Heart left ventricle (tissue), 13 donors: ENCODE measurements around the gene IFNGR2.

Source experiments
- CTCF ChIP-seq, 12 donors: fragments of 200-600 bp; sonication (generic) in 4 of 12; IDR thresholded peaks; one replicate each; pipeline versions ENCODE4 v1.5.0 to v1.8.0; 2018 to 2022; ENCODE audit warnings: antibody characterized with exemption in 12 of 12, mild to moderate bottlenecking in 5 of 12
- POLR2A ChIP-seq, 2 donors: fragments of 450-650 bp; IDR thresholded peaks; one replicate each; pipeline ENCODE4 v1.6.1; 2017; ENCODE audit warnings: antibody characterized with exemption in 2 of 2, mild to moderate bottlenecking in 2 of 2, moderate library complexity in 2 of 2
- donor health status: ischemic (EF 13 %, LVEDD 7.1; RV severe dilation, severe dysfunction).
- donor health status: DM: no; HTN: yes; CAD: no.
- donor health status: DM: no; HTN: no; CAD: no.
- donor health status: ischemic (EF 25% LVEDD 6.9; RV normal size, moderate dysfunction).
- donor health status: ischemic (EF 25% LVEDD 5.7; RV mildly dilated, moderate dysfunction).
- donor health status: ischemic (EF 35%, LVEDD 5.7; RV mildly dilated, moderate dysfunction).
- donor health status: nonischemic (EF 11% LVEDD 7.7; RV severe dilation, severe dysfunction).
- donor health status: DM: yes; HTN: yes; CAD: no.
- donor health status: PGD.
- donor health status: ischemic (EF 29% LVEDD 5.4; RV normal size, mild dysfunction).
- donor health status: nonischemic (EF 23%, LVEDD 6.1; RV moderate dilation, normal function).

- TF ChIP-seq CTCF (IDR thresholded peaks at IDR 0.05) (no peak), POLR2A (IDR thresholded peaks at IDR 0.05) (no peak)
Observed at GRCh38 chr21:33402001-33402979, 923 bp upstream of the IFNGR2 start.
